SIG-M5 (cell line): Measurements from ENCODE around the gene BHLHE41.

Experiments used
- DNase-seq: peaks from one replicate; lab custom pipeline; 2025; lab: John Stamatoyannopoulos, UW

Gene BHLHE41

GRCh38 chr12:26113853-26114719, 10.8 kb downstream of the BHLHE41 start:
- no peak for DNase-seq

GRCh38 chr12:26113181-26113654, 11.6 kb downstream of the BHLHE41 start:
- no peak for DNase-seq

DNA sequence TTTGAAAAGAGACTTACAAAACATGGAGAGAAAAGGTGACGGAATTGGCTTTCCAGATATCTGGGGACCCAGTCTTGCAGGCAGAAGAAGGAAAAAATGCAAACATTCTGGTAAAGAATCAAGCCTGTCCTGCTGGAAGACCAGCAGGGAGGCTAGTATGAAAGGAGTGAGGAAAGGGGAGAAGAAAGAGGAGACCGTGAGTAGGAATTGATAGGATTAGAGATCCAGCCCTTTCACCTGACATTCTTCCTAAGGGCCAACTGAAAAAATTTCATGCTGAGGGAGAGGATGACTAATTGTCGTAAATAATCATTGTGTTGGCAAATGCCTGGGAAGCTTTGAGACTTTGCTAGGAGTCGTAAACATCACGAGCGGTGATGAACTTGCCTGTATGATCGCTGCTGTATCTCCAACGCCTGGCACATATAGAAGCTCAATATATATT, 12.1 kb downstream of the BHLHE41 start:
- DNase-seq, result no peak

DNA sequence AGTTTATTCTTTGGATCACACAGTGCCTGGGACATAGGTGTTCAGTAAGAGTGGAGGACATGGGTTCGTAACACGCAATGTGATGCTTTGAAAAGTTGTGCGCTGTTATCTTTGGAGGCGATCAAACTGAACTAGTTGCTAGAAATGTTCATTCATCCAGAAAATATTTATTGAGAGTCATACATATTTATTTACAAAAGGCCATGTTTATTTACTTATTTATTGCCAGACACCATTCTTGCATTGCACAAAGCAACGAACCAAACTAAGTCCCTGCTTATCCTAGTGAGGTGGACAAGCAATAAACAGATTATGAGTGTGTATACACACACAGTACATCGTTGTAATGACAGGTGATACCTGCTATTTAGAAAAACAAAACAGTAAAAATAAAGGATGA, 12.6 kb downstream of the BHLHE41 start:
- DNase-seq, result no peak

DNA sequence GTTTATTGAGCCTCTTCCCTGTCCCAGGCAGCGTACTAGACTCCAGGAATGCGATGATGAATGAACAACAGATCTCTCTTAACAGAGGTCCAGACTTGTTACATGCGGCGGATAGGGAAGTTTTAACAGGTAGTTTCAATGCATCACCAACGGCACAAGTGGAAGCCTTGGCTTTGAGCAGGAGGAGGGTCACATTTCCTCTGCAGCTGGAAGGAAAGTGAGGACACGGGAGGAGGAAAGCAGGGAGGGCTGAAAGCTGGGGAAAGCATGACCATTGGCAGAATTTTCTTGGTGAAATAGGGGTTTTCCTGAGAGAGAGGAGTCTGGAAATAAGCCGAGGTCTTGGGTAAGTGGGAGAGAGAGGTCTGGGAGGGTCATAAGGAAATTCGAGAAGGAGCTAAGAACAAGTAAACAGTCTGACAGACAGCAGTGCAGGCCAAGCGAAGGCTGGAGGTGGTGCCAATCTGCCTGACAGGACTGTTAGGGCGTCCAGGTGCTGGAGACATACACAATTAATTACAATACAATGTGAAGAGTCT, 15.4 kb downstream of the BHLHE41 start:
- no peak for DNase-seq

- no peak for DNase-seq
These were observed 15.9 kb downstream of the BHLHE41 start for GRCh38 chr12:26108915-26109314.

DNA sequence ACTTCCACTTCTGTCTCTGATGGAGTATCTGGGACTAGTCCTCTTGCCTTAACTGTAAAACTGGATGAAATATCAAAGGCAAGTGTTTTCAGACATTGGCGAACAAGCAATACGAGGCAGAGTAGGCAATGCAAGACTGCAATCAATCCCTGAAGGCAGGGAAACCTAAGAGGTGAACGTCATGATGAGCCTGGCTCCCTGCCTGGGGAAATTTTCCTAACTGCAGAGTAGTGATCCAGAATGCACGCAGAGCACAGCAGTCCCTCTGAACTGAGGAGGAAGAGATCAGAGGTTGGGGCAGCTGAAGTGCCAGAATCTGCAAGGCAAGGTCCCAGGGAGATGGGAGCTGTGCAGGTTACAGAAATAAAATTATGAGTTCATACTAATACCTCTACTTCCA, 18.5 kb downstream of the BHLHE41 start:
- DNase-seq, result no peak

- DNase-seq, result no peak
These were observed 21.9 kb downstream of the BHLHE41 start for GRCh38 chr12:26102953-26103352.

GRCh38 chr12:26101763-26102162, 23.1 kb downstream of the BHLHE41 start:
- DNase-seq, result peak; percentile 19

- DNase-seq, result no peak
These were observed 23.5 kb downstream of the BHLHE41 start for GRCh38 chr12:26101350-26101734.

DNA sequence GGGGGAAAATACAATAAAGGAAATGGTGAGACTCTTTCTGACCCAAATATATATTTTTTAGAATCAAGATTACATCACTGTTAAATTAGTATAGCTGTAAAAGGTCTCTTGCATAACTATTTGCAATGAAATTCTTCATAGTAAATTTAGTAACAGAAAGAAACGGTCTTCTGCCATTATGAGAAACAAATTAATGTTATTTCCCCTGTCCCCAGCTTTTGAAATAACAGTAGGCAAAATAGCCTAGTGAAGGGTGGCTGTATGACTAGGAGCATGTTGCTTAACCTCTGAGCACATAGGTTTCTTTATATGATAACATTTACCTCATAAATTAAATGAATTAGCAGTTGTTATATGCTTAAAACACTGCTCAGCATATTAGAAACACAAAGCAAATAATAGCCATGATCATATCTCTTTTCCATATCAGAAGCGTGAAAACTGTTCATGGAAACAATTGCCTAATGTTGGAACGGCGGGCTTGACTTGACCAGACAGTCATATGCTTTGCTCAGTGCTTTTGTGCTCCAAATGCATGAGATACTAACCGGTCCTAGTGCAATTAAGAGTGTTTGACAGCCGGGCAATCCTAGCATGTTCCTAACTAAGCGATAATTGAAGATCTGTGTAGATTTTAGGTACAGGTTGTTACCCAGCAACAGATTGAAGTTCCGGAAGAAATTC, 24.0 kb downstream of the BHLHE41 start:
- DNase-seq, result peak; percentile 43

DNA sequence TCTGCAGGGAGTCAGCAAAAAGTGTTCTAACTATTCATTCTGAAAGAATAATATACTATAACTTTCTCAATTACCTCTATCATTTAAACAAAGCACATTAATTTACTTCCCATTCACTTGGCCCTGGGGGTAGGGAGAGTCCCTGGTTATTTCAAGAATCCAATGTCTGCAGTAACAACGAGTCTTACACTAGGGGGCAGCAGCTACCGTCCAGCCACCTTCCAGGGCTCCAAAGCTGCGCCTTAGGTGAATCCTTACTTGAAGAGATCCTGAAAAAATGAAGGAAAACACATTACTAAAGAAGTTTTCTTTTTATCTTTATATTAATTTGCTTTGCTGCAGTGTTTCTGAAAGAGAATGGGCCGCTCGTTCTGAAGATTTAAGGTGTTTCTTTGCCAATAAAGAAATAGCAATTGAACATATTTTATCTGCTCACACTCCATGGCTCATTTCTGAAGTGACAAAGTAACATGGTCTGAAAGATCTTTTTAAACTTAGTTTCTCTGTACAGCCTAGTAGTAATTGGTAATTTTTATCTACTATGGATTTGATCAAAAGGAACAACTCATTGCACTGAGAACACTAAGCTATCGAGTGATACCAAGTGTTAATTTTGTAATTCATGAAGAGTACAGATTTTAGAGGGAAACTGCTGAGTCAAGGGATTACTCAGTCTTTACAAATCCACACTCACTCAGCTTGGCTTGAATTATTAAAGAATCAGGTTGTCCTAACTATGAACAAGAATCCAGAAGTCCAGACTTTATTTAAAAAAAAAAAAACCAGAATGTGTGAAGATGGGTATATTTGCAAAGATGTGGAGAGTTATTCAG, 27.6 kb downstream of the BHLHE41 start:
- DNase-seq, result no peak

- DNase-seq, result no peak
These were observed 28.8 kb downstream of the BHLHE41 start for GRCh38 chr12:26096036-26096435.

DNA sequence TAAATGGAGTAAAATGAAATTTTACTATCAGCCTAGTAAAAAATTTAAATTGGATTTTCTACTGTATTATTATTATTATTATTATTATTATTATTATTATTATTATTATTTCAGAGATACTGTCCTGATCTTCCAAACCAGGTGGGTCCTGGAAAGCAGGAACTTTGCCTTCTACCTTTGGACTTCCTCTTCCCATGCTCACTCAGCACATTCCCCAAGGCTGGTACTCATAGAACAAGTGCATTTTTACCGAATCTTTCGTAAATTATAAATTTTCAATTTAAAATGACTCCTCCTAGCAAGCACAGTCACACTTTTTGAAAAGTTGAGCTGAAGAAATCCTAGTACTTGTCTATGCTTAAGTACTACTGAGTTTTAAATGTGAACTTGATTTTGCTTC, 29.7 kb downstream of the BHLHE41 start:
- no peak for DNase-seq

GRCh38 chr12:26092346-26093105, 32.3 kb downstream of the BHLHE41 start:
- no peak for DNase-seq

DNA sequence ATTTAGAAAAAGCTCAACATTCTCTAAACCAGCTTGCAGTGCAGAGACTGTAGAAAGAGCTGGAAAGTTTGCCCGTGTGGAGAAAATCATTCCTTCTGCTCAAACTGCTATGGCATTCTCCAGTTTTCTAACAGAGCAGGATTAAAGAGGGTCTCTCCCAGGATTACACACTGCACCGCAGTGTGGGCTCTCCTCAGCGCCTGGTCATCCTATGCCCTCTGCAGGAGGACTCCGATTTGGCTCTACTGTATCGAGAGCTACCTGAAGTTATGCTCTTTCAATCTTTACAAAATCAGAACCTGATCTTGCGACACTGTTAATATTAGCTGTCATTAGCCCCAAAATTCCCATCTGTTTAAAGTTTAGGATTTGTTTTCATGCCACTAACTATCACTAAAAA, 33.0 kb downstream of the BHLHE41 start:
- DNase-seq, result no peak

GRCh38 chr12:26090836-26091510, 33.9 kb downstream of the BHLHE41 start:
- DNase-seq, result no peak

- no peak for DNase-seq
These were observed 35.8 kb downstream of the BHLHE41 start for GRCh38 chr12:26088998-26089397.

- DNase-seq, result no peak
These were observed 37.9 kb downstream of the BHLHE41 start for GRCh38 chr12:26086936-26087335.

GRCh38 chr12:26080911-26081310, 43.9 kb downstream of the BHLHE41 start:
- DNase-seq, result peak; percentile 9
